C1 segment of cervical spinal cord (tissue), 14 donors: ENCODE data around the gene TENM3.

Source experiments
- DNase-seq, 14 donors: peaks; one replicate each; lab custom pipeline; 2025; lab: John Stamatoyannopoulos, UW

TENM3 gene

DNA sequence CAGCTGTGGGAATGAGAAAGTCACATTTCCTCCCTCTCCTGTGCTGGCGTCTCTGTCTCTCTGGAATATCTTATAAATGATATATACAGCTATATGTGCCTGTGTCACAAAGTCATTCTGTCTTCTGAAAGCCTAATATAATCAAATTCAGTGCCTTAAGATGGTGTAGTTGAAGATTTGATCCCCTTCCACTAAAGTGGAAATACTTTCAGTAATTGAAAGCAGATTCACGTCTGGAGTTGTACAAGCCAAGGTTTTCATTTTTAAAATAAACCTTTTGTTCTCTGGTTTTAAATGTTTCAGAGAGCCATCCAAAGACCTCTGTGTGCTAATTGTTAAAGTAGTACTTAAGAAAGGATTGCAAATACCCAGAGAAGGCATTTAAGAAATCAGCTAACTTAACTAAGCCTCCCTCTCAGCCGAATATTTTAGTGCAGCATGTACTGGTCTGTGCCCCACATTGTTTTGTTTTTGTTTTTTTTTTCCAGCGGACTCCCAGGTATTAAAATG lies 206.8 kb downstream of the TENM3 start:
- DNase-seq, result peak in 1 of 14 donors; percentile 46

DNA sequence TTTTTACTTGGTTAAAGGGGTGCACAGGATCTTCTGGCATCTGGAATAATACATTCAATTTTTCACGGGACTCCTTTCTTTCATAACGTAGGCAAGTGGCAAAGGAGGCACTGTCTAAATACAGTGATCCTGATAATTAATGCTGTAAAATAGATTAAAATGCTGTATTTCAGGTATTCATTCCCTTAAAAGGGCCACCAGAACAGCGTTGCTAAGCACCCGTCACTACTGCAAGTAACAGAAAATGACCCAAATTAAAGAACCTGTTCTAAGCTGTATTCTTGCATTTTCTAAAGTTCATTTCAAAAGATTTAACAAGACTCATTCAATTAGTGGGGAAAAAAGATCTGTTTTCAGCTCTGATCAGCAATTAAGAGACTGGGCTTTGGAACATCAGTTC lies 208.2 kb downstream of the TENM3 start:
- no peak for DNase-seq

DNA sequence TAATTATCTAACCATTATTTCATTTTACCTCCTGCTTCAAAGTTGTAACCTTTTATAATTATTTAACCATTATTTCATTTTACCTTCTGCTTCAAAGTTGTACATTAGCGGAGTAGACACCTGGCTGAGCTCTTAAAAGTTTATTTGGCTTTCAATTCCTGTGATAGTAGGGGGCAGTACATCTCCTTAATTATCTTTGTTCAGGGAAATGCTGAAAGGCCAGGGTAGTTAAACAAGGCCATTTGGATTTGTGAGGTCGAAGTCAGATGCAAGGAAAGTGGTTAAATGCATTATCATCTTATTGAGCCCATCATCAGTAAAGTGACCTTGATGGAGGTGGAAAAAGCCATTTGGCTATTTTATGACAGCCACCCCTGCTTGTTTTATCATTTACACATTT lies 210.6 kb downstream of the TENM3 start:
- no peak for DNase-seq

DNA sequence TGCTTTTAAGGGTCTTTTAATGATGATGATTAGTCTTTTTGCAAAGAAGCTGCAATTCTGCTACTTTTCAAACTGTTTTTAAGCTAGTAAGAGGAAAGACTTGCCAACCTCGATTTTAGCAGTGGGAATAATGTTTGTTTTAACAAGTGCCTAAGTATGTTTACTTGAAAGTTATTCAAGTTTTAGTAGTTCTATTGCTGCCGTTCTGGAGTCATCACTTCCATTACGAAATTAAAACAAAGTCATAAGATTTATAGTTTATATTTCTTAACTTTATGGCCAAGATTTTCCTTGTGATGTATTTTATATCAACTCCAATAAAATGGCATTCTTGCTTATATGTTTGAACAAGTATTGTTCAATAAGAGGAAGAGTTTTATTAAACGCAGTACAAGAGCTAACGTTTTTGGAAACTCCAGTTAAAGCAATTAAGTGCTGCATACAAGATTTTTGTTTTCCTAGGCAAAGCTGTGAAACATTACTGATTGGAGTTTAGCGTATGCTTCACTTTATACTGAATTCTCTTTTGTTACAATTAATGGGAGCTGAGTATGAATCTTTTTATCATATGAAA lies 211.3 kb downstream of the TENM3 start:
- no peak for DNase-seq

DNA sequence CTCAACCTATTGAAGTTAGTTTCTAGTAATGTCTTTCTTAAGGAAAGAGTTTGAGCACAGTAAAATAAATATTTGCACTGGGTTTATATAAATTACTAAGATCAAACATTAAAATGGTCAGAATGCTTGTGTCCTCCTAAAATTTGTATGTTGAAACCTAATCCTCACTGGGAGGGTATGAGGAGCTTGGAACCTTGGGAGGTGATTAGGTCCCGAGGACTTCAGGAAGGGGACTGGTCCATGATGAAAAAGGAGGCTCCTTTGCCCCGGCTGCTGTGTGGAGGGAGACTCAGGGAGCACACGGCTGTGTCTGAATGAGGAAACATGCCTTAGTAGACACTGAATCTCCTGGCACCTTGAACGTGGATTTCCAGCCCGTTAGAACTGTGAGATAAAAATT lies 221.9 kb downstream of the TENM3 start:
- no peak for DNase-seq

DNA sequence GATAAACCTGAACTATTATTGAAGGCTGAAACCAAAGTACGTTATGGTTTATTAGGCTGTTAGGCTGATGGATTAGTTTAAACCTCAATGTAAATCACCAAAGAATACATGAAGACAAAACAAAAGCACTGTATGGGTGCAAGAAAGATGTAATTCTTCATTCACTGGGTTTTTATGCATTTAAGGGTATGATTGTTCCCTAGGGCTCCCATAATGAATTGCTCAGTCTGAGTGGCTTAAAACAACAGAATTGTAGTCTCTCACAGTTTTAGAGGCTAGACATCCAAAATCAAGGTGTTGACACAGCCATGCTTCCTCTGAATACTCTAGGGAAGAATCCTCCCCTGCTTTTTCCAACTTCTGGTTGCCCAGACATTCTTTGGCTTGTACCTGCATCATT lies 222.8 kb downstream of the TENM3 start:
- no peak for DNase-seq

DNA sequence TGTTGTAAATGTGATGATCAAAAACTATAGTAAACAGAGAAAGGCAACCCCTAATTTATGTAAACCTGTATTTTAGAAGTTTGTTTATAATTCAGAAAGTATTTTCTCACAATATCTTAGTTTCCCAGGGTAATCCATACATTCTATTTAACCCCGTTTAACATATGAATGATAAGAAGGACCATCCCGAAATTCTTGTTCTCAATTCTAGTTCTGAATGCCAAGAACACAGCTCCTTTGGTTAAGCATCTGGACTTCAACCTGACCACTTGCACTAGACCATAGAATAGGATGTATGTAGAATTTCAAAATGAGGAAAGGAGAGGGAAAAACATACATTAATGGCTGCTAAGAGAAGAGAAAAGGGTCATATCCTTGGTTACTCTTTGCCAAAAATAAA lies 227.0 kb downstream of the TENM3 start:
- DNase-seq, result no peak

DNA sequence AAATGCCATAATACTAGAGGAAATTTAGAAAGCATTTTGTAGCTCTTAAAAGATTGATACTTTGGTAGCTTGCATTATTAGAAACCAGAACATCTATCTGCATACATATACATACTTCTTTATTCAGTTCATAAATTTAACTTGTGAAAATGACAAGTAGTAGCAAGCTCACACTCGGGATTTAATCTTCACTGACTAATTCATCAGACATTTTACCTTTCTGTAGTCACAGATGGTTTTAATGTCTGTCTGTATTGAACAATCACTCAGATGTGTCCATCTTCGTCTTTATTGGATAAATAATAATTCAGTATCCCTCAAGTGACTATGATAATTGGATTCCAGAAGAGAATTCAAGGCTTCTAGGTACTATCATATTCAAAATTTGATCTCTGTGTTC lies 232.3 kb downstream of the TENM3 start:
- DNase-seq, result no peak

DNA sequence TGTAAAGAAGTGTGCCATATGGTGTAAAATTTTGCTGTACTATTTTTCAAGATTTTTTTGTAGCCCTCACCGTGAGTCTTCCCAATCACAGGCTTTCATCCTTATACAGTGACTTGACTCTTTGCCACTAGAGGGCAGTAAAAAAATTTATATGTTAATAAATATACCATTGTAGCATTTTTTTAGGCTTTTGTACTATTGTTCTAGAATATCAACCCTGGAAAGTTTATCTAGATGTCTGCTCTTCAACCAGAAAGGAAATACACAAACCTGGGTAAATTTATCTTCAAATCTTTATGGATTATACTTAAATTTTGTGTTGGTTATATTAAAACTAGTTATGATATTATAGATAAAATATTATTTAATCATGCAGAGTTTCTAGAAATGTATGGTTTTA lies 235.3 kb downstream of the TENM3 start:
- no peak for DNase-seq

DNA sequence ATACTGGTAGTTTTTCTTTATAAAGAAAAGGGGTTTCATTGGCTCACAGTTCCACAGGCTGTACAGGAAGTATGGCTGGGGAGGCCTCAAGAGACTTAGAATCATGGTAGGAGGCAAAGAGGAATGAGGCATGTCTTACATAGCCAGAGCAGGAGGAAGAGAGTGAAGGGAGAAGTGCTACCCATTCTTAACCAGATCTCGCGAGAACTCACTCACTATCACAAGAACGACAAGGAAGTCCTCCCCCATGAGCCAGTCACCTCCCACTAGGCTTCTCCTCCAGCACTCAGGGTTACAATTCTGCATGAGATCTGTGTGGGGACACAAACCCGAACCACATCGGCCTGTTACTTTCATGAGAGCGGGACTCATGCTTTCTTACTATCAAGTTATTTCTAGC lies 240.5 kb downstream of the TENM3 start:
- DNase-seq, result no peak

DNA sequence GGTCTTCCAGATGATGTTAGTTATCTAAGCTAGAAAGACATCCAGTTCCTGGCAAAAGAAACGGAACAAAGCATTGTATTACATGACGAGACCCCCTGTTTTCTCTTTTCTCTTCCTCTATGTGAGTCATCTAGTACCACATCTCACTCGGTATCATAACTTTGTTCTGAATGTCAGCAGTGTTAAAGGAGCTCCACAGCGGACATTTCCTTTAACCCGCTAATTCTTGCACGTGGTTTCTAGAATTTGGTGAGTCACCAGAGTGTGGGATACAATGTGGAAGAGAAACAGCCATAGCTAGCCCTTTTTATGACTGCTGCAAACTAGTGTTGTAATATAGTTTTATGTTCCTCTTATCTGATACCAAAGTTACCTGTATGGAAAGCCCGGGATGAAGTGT lies 243.7 kb downstream of the TENM3 start:
- no peak for DNase-seq

DNA sequence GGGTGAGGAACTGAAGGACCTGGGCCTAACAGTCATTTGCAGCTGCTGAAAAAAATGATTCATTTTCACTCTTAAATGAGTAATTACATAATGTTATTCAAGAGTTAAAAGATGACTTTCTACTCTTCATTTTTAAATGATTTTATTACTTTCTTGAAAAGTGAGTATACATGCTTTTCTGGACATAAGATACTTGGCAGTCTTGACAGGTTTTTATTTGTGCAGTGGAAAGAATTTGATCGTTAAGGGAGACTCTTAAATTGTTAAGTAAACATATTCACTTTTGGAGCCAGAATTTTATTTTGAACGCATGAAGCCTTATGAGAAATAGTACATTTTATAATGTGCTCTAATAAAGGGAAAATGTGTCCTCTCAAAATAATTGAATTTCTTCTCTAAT lies 245.7 kb downstream of the TENM3 start:
- no peak for DNase-seq

DNA sequence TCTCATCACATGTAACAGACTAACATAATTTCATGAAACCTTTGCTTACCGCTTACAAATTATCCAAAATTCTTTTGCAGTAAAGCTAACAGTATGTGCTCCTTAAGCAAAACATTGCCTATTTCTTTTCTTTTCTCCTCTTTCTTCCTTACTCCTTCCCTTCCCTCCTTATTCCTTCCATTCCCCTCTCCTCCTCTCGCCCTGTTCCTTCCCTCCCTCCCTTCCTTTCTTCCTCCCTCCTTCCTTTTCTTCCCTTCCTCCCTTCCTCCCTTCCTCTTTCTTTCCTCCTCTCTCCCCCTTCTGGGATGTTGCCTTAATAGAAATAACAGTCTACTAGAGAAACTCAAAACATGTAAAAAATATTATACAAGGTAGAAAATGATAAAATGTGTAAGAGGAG lies 246.4 kb downstream of the TENM3 start:
- DNase-seq, result no peak

DNA sequence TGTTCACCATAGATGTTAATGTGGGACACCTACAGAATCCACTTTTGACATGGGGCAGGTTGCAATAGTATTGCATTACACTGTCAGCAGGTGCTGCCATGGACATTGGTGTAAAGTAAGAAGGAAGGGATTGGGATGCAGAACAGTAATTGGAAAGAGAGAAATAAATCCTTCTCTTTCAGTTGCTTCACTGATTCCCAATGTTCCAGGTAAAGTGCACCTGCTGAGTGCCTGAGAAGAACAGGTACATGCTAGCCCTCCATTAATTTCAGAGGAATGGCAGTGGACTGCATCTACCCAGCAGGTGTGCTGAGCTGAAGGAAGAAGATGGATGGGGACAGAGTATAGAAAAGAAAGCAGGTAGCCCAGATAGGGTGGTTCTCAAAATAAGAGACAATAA lies 248.5 kb downstream of the TENM3 start:
- DNase-seq, result no peak

DNA sequence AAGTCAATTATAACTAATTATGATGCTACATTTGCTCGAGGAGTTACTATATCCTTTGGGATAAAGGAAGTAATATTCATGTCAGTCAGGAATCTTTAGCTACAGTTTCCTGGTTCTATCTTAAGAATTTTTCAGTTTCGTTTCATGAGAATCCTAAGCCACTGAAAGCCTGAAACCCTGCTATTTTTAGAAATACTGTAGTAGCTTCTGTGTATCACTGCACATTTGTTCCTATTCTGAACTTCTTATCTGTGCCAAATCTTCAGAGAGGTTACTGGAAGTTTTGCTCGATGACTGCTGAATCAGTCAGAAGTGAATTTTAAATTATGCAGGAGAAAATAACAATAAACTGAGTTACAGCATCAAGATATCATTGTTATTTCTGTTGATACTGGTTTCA lies 249.2 kb downstream of the TENM3 start:
- DNase-seq, result no peak

DNA sequence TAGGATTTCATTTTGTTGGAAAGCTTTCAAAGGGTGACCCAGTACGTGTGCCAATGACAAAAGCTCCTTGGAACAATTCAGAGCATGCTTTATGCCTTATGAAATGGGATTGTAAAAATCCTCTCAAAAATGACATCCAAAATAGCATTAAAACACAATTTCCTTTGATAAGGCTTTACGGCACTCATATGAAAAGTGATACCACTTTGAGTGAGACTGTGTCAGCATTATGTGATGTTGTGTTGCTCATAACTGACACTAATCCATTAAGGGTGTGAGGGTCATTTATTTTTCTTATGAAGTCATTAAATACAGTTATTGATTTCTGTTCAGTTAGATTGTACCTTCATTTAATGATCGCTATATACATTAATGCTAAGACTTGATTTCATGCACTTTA lies 250.2 kb downstream of the TENM3 start:
- DNase-seq, result no peak

DNA sequence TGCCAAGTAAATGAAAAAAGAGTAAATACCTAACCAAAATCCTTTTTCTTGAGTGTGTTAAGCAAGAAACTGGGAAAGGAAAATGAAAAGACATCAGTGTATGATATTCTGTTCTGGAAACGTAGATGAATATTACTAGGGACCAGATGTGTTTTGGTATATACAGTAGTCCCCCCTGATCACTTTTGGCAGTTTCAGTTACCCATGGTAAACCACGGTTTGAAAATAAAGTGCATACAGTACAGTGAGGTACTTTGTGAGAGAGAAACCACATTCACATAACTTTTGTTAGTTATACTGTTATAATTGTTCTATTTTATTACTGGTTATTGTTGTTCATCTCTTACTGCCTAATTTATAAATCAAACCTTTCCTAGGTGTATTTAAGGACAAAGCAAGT lies 250.9 kb downstream of the TENM3 start:
- DNase-seq, result no peak

DNA sequence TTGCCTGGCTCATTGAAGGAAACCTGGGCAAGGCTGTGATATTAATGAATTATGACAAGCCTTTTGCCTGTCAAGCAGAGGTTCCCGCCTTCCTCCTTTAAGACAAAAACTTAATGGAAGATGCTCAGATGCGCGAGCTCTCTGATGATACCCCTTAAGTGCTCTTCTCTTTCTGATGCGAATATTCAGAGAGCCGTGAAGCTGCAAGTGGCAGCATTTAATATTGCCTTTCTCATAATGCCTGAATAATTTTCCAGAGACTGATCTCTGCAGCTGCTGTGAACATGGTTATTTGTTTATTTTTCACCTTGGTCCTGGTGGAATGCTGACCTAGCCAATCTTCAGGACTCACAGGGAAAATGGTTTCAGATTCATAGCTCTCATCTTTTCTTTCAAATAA lies 251.8 kb downstream of the TENM3 start:
- DNase-seq, result no peak

DNA sequence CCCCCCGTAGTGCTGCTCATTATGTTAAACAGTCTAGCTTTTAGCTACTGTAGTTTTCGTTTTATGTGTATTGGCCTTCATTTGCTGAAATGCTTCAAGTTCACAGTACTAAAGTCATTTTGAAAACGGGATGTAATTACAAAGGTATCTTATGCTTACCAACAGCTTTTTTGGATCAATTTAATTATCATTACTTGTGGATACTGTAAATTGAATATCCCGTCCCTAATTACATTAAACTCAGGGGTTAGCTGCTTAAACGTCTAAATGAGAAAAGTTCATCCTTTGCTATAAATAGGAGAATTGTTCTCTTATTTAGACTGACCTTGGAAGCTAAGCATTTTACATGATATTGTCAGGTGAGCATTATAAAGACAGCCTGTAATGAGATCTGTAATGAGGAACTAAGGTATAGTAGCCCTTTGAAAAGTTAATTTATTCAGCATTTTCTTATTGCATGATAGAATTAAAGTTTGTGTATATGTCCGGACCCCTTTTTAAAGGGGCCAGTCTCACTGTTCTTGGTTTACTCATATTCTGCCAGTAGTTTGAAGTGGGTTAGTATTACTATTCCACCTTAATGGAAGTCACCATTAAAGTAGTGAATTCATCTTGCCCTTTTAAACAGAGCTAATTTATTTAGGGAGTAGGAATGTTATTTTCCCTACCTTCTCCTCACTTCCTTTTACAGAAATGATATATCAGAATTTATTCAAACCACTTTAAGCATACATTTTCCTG lies 252.6 kb downstream of the TENM3 start:
- no peak for DNase-seq

DNA sequence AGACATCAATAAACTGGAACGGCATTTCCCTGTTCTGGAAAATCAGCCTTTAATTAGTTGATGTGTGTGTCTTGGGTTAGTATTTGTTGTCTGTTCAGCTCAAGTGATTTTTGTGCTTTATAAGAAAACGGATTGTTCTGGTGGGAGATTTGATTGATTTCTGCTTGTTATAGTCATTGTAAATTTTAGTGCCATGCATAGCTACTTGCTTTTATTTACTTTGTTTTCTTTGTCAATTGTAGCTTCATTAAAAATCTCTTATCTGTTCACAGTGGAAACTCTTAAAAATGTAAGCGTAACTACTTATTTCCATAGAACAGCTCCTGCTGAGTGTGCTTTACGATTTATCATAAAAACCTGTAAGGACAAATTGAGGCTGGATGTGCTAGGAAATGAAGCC lies 253.2 kb downstream of the TENM3 start:
- no peak for DNase-seq

DNA sequence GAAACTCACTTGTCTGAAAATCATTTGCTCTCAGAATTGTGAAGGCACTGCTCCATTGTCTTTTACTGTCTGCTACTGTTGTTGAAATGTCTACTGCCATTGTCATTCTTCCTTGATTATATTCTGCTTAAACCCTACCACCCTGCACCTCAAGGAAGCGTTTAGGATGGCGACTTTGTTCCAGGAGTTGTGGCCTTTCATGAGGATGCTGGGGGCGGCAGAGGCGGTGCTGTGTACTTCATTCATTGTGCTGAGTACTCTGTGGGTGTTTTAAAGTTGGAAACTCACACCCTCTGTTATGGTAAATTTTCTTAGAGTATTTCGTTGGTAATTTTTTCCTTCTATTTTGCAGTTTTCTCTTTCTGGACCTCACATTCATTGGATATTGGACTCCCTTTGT lies 258.9 kb downstream of the TENM3 start:
- DNase-seq, result no peak

DNA sequence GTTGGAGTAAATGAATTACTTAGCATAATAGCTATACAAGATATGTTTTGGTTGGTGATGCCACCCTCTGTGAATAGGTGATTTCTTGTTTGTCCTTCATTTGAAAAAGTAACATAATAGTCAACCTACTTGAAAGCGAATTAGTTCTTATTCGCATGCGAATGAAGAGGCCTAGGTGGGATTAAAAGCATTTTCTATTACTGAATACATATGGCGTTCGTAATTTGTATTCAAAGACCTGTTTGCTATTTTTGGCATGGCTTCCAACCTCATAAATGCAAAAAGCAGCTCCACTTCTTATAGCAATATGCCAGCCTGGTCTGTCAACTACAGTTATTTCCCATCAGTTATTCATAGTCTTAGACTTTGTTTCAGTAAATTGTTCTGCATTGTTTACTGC lies 261.3 kb downstream of the TENM3 start:
- DNase-seq, result no peak

DNA sequence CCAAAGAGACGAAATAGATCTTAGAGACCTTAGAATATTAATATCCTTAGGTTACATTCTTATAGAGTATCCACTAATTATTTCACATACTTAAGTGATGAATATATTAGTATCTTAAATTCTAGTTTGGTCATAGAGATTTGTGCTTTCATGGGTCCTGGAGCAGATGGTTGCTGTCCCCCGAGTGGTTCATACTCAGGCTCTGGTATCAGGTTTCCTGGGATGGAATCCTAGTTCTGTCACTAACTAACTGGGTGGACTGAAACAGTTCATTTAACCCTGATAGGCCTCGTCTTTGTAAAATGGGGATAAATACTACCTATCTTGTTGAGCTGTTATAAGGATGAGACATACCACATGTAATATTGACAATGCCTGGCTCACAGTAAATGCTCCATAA lies 264.6 kb downstream of the TENM3 start:
- DNase-seq, result no peak

DNA sequence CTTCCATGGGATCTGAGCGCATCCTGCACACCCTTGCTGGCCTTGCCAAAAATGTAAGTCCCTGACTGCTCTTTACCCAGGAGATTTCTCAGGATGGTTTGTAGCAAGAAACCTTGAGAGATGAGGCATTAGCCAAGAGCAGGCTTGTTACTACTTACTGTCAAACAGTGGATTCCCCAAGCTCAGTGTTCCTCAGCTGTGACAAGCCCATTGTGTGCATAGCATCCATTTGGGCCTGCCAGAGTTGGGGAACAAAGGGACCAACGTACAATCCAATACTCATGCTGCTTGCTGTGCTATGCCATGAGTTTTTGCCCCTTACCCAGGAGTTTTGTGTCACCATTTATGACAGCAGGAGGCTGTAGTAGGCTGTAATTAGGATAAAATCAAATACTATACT lies 267.6 kb downstream of the TENM3 start:
- no peak for DNase-seq
